NCI-H1092 (cell line): ENCODE data around the gene PHPT1.

ENCODE experiments used
- DNase-seq: peaks from one replicate; lab custom pipeline; 2025; lab: John Stamatoyannopoulos, UW

PHPT1 gene

GRCh38 chr9:136886610-136887597, 37.7 kb downstream of the PHPT1 start:
- peak; percentile 39 for DNase-seq

GRCh38 chr9:136888454-136888853, 39.2 kb downstream of the PHPT1 start:
- no peak for DNase-seq

- DNase-seq: no peak
These were observed 40.6 kb downstream of the PHPT1 start for GRCh38 chr9:136889858-136890257.

GRCh38 chr9:136890661-136891060, 41.5 kb downstream of the PHPT1 start:
- DNase-seq: no peak

- no peak for DNase-seq
These were observed 46.8 kb downstream of the PHPT1 start for GRCh38 chr9:136896027-136896426.

GRCh38 chr9:136898483-136899100, 49.4 kb downstream of the PHPT1 start:
- no peak for DNase-seq

GRCh38 chr9:136899196-136899595, 50.0 kb downstream of the PHPT1 start:
- no peak for DNase-seq

GRCh38 chr9:136900556-136900955, 51.3 kb downstream of the PHPT1 start:
- no peak for DNase-seq
